GM19455 (cell line): ENCODE results near the gene FCRL2.
"Not testable (repeated sequence)": the region's sequence is repeated elsewhere in the genome, so short reads cannot be mapped to it uniquely, and the experiment has no call there.

ENCODE experiments used
- ATAC-seq: cut with Tn5 transposase; IDR thresholded peaks from one replicate; pipeline ENCODE4 v1.9.1; 2021; ENCODE audit not compliant: unreplicated experiment

FCRL2 gene

DNA sequence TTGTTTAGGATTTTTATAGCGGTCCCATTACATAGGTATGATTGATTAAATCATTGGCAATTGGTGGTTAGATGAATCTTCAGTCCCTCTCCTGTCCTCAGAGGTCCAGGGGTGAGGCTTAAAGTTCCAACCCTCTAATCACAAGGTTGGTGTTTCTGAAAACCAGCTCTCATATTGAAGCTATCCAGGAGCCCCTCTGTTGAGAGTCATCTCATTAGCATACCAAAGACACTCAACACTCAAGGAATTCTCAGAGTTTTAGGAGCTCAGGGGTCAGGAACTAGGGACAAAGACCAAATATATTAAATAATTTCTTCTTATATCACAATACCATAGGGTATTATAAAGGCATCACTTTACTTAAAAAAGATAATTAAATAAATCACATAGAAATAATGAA is 23.3 kb downstream of the FCRL2 start:
- no peak for ATAC-seq

DNA sequence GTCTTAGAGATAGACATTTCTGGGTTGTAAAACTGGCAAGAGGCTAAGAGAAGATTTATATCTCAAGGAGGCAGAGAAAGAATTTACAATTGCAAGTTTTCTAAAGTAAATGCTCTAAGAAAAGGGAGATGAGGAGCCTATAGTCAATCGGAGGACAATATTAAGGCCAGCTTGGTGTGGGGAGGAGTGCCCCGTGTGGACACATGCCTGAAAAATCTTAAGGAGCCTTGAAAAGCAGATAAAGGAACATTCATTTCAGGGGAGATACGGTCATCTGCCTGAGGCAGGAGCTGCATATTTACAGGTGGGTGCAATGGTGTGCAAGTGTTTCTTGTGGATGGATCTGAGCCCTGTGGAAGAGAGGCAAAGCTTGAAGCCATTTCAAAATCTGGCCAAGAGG is 25.6 kb downstream of the FCRL2 start:
- no peak for ATAC-seq

DNA sequence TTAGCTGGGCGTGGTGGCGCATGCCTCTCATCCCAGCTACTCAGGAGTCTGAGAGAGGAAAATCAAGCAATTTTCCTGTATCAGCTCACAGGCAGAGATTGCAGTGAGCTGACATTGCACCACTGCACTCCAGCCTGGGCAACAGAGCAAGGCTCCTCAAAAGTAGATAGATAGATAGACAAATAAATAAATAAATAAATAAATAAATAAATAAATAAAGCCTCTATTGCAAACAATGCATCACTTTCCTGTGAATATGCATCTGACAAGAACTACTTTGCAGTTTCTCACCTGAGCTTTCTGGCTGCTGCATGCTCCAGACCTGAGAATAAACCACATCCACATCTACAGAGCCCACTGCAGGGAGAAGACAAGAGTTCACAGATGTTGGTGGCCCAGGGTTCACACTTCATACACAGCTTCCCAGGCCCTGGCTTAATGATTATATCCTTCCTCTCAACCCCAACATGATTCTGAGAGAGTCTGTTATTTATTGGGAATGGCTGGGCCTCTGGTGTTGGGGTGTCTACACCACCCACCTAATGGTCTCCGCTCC is 28.6 kb downstream of the FCRL2 start:
- no peak for ATAC-seq

DNA sequence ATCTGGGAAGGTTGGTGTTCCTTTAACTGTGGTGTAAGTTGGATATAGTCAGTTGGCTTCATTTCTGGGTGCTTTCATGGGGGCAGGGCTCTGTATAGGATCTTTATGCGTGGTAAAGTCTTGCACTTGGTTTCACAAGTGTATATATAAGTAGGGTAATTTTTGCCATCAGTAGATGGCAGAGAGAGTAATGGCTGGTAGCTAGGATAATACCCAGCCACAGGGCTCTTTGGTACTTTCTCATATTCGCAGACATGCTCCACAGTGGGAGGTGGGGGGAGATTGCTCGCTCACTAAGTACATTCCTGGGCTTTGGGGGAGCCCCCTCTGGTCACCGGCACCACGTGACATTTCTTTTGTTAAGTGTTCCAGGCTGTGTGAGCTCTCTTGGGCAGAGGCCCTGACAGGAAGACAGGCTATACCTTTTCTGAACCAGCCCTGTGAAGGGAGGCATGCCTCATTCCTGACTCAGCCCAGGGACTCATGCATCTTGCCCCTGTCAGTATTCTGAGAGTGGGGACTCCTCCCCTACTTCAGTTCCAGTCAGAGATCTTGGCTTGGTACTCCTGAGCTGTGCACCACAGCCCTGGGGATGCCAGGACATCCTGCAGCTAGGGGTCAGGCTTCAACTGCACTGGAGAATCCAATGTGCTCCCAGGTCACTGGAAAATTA is 37.6 kb downstream of the FCRL2 start:
- ATAC-seq, result no peak

DNA sequence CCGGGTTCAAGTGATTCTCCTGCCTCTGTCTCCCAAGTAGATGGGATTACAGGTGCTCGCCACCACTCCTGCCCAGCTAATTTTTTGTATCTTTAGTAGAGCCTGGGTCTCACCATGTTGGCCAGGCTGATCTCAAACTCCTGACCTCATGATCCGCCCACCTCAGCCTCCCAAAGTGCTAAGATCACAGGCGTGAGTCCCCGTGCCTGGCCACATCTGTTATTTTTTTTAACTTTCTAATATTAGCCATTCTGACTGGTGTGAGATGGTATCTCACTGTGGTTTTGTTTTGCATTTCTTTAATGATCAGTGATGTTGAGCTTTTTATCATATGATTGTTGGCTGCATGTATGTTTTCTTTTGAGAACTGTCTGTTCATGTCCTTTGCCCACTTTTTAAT is 40.9 kb downstream of the FCRL2 start:
- not testable (repeated sequence) for ATAC-seq

DNA sequence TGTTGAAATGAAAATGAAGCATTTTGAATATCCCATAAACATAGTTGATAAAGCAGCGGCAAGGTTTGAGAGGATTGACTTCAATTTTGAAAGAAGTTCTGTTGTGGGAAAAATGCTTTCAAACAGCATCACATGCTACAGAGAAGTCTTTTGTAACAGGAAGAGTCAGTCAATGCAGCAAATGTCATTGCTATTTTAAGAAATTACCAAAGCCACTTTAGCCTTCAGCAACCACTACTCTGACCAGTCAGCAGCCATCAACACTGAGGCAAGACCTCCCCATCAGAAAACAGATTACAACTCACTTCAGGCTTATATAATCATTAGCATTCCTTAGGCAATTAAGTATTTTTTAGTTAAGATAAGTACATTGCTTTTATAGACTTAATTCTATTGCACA is 42.6 kb downstream of the FCRL2 start:
- ATAC-seq, result no peak

DNA sequence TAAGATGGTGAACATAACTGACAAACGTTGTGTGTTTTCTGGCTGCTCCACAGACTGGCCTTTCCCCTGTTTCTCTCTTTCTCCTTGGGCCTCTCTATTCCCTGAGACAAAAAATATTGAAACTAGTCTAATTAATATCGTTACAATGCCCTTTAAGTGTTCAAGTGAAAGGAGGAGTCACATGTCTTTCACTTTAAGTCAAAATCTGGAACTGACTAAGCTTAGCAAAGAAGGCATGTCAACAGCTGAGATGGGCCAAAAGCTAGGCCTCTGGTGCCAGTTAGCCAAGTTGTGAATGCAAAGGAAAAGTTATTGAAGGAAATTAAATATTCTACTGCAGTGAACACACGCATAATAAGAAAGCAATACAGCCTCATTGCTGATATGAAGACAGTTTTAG is 44.2 kb downstream of the FCRL2 start:
- no peak for ATAC-seq

DNA sequence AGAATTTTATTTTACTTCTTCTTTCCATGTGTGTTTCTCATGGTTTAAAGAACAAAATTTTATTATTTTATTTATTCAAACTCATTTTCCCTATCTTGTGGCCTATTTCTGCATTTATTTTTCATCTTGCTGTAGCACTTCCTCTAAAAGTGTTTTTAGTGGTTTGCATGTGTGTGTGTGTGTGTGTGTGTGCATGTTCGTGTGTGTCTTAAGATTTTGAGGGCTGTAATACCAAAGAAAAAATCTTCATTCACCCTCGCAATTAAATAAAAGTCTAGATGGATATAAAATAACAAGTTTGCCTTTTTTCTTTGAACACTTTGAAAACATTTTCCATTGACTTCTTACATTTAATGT is 51.7 kb downstream of the FCRL2 start:
- ATAC-seq, result no peak

DNA sequence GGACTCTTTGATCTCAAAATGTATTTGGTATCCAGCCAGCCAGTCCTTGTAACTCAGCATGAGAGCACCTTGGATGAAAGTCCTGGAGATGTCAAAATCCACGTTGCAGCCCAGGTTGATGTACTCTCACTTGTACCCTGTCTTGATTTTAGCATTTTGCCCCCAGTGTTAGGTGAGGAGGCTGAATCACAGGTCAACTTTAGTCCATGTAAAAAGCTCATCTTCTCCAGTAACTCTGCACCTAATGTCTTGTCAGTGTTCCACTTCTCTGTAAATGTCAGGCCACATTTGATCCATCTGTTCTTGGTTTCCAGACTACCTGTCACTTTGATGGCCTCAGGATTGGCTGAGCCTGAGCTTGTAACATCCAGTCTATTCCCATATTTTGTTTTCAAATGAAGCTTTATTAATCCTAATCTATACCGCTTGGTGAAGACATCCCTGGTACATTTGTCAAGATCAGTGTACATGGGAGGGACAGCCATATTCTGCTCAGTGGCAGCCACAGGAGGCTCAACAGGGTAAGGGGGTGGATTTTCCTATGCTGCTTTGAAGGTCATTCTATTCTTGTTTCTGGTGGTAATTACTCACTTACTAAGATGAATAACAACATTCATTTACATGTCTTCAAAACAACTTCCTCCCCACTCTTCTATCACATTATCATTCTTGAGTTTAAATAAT is 52.3 kb downstream of the FCRL2 start:
- no peak for ATAC-seq

DNA sequence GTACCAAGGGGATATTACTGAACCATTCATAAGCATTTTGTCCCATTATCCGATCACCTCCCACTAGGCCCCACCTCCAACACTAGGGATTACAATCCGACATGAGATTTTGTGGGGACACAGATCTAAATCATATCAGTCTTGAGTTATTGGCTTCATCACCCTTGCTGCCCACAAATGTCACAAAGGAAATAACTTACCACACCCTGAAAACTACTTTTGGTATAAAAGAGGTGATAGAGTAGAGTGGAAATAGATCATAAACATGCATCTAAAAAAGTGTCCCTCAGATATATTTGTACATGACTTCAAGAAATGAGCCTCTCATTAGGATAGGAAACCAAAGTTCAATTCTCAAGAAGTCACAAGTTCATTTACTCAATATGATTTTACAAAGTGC is 53.8 kb downstream of the FCRL2 start:
- no peak for ATAC-seq

DNA sequence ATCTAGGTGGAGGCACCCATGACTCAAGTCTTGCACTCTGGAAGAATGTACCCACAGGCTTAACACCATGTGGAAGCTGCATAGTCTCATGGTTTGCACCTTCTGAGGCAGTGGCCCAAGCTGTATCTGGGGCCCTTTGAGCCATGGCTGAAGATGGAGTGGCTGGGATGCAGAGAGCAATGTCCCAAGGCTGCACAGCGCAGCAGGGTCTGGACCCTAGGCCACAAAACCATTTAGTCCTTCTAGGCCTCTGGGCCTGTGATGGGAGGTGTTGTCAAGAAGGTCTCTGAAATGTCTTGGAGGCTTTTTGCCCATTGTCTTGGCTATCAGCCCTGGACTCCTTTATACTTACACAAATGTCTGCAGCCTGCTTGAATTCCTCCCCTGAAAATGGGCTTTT is 54.9 kb downstream of the FCRL2 start:
- ATAC-seq, result no peak

DNA sequence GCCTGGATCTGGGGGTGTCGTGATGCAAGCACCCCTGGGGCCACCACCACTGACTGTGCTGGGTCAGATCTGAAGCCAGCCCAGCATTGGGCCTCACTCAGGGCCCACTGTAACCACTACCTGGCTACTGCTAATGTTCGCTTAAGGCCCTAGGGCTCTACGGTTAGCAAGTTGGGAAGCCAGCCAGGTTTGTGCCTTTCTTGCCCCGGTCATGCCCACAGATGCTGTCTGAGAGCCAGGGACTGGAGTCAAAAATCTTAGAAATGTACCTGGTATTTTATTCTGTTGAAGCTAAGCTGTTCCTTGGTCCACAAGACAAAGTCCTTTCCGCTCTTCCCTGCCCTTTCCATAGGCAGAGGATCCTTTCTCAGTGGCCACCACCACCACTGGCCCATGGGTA is 61.2 kb downstream of the FCRL2 start:
- no peak for ATAC-seq

DNA sequence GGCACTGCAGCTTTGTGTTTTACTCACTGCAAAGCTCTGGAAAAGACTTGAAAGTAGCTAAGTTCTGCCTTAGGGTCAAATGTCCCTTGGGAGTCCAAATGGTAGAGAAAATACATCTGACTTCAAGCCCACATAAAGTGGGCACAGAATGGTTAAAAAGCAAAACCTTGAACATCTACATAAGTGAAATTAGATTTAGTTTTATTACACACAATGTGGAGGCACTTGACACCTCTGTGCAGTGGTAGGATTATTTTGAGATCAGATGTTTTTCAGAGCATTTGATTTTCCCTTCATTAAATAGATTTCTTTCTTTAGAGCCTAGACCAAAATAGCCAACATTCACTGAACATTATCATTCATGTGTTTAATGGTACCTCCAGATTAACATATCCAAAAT is 65.1 kb downstream of the FCRL2 start:
- ATAC-seq, result no peak

DNA sequence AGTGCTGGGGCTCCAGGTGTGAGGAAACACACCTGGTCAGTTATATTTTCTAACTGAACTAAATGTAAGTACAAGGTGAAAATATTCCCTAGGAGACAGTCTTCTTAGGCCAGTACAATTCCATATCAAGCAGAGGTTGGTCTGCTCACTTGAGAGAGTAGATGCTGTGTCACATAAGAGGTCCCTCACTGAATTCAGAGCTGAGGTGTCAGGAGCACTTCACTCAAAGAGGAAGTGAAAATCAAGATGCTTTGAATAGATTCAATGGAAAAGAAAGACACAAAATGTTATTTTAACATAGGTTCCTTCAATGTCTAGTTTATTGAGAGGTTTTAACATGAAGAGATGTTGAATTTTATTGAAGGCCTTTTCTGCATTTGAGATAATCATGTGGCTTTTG is 72.1 kb downstream of the FCRL2 start:
- ATAC-seq, result no peak

DNA sequence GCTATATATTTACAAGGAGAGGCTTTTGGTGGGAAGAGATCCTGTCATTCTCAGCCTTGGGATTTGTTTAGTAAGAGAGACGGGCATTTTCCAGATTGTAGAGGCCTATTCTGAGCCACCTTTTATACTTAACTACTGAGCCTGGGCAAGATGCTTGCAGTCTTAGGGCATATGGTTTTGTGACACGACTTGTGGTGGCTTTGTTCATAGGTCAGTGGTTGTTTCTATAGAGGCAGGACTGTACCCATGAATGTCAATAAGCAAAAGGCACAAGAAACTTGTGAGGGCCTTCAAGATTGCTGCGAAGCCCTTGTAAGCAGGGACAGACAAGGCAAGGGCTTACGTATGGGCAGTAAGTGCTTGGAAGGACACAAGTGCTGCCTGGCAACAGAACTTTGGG is 73.0 kb downstream of the FCRL2 start:
- no peak for ATAC-seq

DNA sequence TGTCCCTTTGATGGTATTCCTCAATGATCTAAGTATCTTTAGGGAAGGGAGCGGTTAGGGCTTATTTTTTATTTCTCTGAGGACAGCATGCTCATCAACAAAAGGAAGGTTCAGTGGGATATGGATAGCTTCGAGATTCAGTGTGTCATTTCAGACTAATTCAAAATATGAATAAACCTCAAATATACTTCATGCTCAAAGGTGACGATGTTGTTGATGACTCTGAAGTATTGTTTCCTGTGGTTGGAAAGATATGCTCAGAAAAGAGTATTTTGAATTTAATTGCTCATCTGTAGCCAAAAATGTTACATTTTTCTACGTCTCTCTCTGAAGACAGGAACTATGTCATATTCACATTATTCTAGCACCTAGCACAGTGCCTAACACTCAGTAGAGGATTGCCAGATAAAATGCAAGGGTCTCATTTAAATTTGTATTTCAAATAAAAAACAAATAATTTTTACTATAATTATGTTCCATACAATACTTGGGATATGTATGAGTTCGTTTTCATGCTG is 74.6 kb downstream of the FCRL2 start:
- no peak for ATAC-seq

DNA sequence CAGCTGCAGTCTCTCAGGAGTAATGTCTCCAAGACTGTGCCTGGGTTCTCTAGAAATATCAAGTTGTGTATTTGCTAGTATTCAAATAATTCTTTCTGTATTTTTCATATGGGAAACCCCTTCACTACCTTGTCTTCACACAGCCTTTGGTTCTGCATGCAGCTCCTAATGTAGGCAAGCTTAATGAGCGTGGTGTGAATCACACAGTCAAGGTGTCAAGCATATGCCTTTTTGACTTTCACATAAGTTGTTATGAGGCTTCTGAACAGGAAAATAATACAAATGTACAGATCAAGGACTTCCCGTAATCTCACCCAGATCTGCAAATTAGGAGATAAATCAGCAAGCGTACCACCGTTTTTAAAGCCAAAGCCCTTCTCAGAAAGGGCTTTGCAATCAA is 76.2 kb downstream of the FCRL2 start, which contains the start of gene FCRL3:
Gene FCRL3 (minus strand): TSS at position 38 of the 400 bp plus-strand sequence. CDS start 280 bp downstream, outside the sequence.
- no peak for ATAC-seq

DNA sequence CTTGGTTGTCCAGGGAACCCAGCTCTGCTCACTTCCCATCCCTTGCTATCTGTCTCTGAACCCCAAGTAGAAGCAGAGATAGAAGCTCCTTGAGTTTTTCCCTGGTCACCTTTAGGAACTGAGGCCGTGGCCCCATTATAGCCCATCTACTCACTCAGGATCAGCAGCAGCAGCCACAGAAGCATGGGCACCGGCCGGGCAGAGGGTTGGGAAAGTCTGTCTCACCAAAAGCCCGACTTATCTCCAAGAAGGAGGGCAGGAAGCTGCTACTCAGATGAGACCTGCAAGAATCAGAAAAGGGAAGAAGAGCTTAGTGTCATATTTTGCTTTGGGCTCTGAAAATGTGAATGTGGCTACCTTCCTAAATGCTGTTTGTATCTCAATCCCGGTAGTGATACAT is 76.6 kb downstream of the FCRL2 start:
- no peak for ATAC-seq

DNA sequence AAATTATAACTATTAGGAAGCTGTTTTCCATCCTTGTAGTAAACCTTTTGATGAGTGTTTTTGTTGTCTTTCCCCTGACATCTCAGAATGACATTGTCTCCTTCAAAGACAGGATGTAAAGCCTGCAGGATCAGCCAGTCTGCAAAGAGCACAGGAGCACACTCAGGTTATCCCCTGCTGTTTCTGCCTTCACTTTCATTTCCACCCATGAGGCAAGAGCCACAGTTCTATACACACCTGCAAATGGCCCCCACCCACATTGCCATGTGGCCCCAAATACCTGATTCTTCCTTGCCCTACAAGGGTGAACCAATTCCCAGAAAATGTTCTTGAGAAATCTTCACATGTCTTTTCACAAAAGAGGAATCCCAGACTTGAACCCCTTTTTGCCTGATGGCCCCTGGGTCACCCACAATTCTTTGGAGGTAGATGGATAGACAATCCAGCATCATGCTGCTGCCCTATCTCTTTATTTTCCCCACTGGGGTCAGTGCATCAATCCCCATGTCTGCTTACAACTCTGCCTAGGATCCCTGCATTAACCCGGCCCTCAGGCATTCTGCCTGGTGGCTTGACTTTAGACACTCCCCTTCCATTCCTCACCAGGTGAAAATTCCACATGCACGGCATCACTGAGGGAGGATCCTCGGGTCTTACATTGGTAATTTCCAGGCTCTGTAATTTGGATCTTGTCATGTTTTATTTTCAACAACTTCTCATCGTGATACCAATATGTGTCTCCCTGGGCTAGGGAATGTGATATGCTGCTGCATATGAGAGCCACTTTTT is 79.0 kb downstream of the FCRL2 start:
- ATAC-seq, result no peak

DNA sequence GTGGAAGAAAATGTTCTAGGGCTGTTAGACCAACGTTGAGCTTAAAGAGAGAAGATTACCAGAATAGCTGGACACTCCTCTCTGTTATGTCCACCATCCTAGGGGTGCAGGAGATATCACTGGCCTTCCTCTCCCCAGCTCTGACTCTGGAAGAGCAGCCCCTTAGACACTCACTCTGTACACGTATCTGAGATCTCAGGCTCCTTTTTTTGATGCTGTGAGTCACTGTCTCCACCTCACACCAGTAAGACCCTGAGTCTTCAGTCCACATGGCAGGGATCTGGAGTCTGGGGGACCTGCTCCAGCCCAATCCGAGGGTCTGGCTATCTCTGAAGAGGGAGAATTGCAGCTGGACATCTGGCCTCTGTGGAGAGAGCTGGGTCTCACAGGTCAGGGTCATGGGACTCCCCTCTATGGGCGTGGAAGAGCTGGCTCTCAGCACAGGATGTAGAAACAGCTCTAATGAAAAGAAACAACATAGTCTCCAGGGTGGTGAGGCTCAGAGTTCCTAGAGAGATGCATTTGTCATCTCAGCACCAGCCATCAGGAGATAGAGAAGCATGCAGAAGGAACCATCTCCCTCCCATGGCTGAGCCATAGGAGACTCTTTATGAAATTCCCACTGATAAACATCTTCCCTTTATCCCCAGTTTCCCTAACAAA is 79.8 kb downstream of the FCRL2 start:
- ATAC-seq, result no peak
